Germinal center (tissue), 1 donor: ENCODE results near the gene ZNF541.

Source experiments
- DNase-seq: peaks from one replicate; pipeline ENCODE4 v3.0.0; 2012; ENCODE audit warnings: mixed read lengths, low spot score

Gene ZNF541

DNA sequence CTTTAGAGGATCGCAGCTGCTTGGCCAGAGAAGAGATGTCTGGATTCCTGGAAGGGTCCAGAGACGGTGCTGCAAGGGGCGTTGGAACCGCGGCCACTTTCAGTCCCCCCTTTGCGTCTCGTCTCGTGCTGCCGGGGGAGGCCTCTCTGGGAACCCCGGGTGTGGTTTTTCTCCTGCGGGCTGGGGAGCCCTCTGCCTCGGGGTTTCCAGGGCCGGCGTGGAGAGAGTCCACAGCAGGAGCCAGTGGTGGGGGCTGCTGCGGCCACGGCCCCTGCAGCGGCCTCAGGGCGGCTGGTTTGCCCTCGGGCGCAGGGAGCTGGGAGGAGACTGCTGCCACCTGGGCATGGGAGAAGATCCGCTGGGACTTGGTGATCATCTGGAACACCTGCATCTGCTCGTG lies 28.5 kb downstream of the ZNF541 start:
- no peak for DNase-seq

DNA sequence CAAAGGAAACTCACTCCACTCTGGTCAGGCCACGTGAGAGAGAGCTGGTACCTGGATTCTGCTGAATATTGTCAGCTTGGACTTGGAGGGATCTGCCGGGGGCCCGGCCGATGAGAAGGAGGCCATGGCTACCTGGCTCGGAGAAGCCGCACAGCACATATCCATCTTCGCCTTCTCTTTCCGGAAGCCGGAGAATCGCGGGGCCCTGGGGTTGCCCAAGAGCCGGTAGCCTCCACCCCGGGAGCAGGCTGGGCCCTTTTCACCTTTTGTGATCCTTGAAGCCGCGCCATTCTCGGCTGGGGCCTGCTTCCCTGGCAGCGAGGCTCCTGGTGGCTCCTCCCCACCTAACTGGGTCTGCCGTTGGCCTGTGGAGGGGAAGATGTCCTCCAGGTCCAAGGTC lies 28.9 kb downstream of the ZNF541 start:
- no peak for DNase-seq

- DNase-seq = no peak
These were observed 30.9 kb downstream of the ZNF541 start for GRCh38 chr19:47542030-47542475.

GRCh38 chr19:47541518-47541917 lies 31.4 kb downstream of the ZNF541 start:
- DNase-seq = no peak

DNA sequence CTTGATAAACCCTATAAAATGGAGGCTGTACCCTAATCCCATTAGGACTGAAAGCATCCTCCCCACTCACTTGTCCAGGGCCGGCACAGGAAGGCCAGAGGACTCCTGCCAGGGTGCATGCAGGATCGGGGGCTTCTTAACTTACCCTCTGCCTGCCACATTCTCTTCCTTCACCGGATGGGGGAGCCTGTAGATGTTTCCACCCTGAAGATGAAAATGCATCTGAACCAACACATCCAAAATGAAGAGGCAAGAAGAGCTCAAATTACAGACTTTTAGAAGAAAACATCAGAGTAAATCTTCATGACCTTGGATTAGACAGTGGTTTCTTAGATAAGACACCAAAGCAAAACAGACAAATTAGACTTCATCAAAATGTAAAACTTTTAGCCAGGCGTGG lies 32.2 kb downstream of the ZNF541 start:
- no peak for DNase-seq

GRCh38 chr19:47539747-47540311 lies 33.1 kb downstream of the ZNF541 start:
- no peak for DNase-seq

GRCh38 chr19:47538812-47539211 lies 34.1 kb downstream of the ZNF541 start:
- no peak for DNase-seq

DNA sequence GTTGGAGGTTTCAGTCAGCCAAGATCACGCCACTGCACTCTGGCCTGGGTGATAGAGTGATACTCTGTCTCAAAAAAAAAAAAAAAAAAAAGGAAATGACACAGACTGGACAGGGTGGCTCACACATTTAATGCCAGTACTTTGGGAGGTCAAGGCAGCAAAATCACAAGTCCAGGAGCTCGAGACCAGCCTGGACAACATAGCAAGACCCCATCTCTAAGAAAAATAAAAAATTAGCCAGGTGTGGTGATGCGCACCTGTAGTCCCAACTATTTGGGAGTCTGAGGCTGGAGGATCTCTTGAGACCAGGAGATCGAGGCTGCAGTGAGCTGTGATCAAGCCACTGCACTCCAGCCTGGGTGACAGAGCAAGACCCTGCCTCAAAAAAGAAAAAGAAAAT lies 35.5 kb downstream of the ZNF541 start:
- no peak for DNase-seq

DNA sequence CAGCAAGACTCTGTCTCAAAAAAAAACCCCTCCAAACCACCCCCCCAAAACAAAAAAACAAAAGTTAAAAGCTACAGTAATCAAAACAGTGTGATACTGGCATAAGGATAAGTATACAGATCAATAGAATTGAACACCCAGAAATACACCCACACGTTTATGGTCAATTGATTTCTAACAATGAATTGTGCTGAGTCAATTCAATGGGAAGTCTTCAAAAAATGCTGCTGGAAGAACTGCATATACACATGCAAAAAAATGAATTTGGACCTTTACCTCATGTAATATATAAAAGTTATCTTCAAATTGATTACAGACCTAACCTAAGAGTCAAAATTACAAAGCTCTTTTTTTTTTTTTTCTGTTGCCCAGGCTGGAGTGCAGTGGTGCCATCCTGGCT lies 38.3 kb downstream of the ZNF541 start:
- DNase-seq = no peak

GRCh38 chr19:47531640-47532387 lies 41.1 kb downstream of the ZNF541 start:
- no peak for DNase-seq

- DNase-seq = no peak
These were observed 43.8 kb downstream of the ZNF541 start for GRCh38 chr19:47529018-47529742.

DNA sequence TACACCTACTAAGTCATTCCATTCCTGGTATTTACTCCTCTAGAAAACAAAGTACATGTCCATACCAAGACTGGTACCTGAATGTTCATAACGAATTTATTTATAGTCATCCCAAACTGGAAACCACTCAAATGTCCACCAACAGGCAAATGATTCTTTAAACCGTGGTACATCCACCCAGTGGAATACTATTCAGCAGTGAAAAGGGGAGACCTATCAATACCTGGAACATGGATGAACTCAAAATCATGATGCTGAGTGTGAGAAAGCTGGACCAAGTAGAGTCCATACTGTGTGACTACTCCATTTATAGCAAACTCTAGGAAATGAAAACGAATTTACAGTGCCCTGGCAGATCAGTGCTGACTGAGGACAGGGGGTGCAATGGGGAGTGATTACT lies 46.1 kb downstream of the ZNF541 start:
- DNase-seq = no peak

DNA sequence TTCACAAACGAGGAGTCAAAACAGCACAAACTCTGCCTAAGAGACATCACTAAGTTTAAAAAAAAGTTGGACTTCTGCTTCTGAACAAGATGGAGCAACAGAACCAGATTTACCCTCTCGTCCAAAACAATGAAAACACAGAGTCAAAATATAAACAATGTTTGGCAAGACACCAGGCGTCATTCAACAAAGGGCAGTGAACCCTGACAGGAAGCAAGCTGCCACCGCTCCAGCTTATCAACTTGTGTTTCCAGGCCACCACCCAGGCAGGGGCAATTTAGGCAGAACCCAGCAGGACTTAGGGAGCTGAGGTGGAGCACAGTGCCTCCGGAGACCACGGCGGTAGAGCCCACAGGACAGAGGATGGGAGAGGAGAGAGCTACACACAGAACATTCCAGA lies 49.5 kb downstream of the ZNF541 start:
- no peak for DNase-seq
